Caco-2 (cell line): ENCODE results near the gene AFTPH. TPM values are rescaled to one million over a fixed set of nuclear protein-coding genes. Genes with fewer than 3 reads are reported as not detected.

Source experiments
- BruUV-seq: library from RNA; stranded (reverse); fragments of 400-500 nt; replicated peaks from 2 replicates; lab custom pipeline; 2021; lab: Mats Ljungman, UMichigan
- CTCF ChIA-PET: fragments of 300-600 bp; sonication (Branson Sonifier 250); formaldehyde crosslinking; loops from one replicate; lab custom pipeline; 2022; ENCODE audit warnings: antibody characterized with exemption; lab: Charles Lee
- POLR2A ChIA-PET: fragments of 300-600 bp; sonication (Branson Sonifier 250); formaldehyde crosslinking; loops from one replicate; lab custom pipeline; 2022; ENCODE audit warnings: antibody characterized with exemption; lab: Charles Lee
- DNase-seq, 2 experiments: peaks; one replicate each; pipeline versions ENCODE4 v3.0.0 to v3.0.0-alpha.2; 2020 to 2022
- H3K27me3 ChIP-seq: replicated peaks from 2 replicates; pipeline ENCODE4 v1.6.0; 2011; ENCODE audit warnings: low read length; ENCODE audit not compliant: control insufficient read depth, insufficient read depth
- H3K36me3 ChIP-seq: 2 replicates; pipeline ENCODE4 v1.5.1; 2011; ENCODE audit warnings: low read length; ENCODE audit not compliant: control insufficient read depth, insufficient read depth
- H3K4me1 ChIP-seq: fragments of 250-450 bp; sonication (Bioruptor Pico); 2 replicates; pipeline ENCODE4 v1.5.1; 2020; ENCODE audit warnings: mild to moderate bottlenecking
- H3K4me3 ChIP-seq: 2 replicates; pipeline ENCODE4 v1.5.1; 2011; ENCODE audit warnings: low read depth, mild to moderate bottlenecking, control low read depth, low read length
- H3K9me3 ChIP-seq: fragments of 250-450 bp; sonication (Bioruptor Pico); 2 replicates; pipeline ENCODE4 v1.5.1; 2020; ENCODE audit warnings: mild to moderate bottlenecking, moderate library complexity
- H3K27ac Mint-ChIP-seq: one replicate; pipeline ENCODE4 v1.8.0; 2022; ENCODE audit warnings: mixed read lengths; ENCODE audit not compliant: unreplicated experiment
- H3K27me3 Mint-ChIP-seq: one replicate; pipeline ENCODE4 v1.8.0; 2022; ENCODE audit warnings: mixed read lengths; ENCODE audit not compliant: insufficient read depth, unreplicated experiment
- H3K36me3 Mint-ChIP-seq: one replicate; pipeline ENCODE4 v1.8.0; 2022; ENCODE audit warnings: mild to moderate bottlenecking, mixed read lengths; ENCODE audit not compliant: insufficient read depth, unreplicated experiment
- H3K4me1 Mint-ChIP-seq: one replicate; pipeline ENCODE4 v1.8.0; 2022; ENCODE audit warnings: low read depth, mixed read lengths; ENCODE audit not compliant: unreplicated experiment
- H3K4me3 Mint-ChIP-seq: one replicate; pipeline ENCODE4 v1.8.0; 2022; ENCODE audit warnings: mild to moderate bottlenecking, moderate library complexity, mixed read lengths; ENCODE audit not compliant: unreplicated experiment
- H3K9me3 Mint-ChIP-seq: one replicate; pipeline ENCODE4 v1.8.0; 2022; ENCODE audit warnings: mixed read lengths; ENCODE audit not compliant: unreplicated experiment
- CTCF ChIP-seq, 2 experiments: fragments of 200-600 bp in 1 of 2; IDR thresholded peaks; 1 replicate in 1 of 2; 2 replicates in 1 of 2; pipeline versions ENCODE4 v1.5.1 to v1.8.0; 2011 to 2022; ENCODE audit warnings: antibody characterized with exemption in 1 of 2, control low read depth in 1 of 2, inconsistent platforms in 1 of 2, low read depth in 1 of 2, low read length in 1 of 2, mild to moderate bottlenecking in 1 of 2, moderate library complexity in 1 of 2; ENCODE audit not compliant: insufficient read depth in 1 of 2, severe bottlenecking in 1 of 2, unreplicated experiment in 1 of 2
- intact Hi-C: fragments of 100-400 bp; cut with micrococcal nuclease; formaldehyde crosslinking; loops from one replicate; pipeline ENCODE4 v1.10.0; 2022; ENCODE audit not compliant: unreplicated experiment
- total RNA-seq: library from RNA; stranded (reverse); gene quantifications from 2 replicates; pipeline ENCODE4 v1.2.3, GENCODE V29; 2022

Gene AFTPH
- total RNA-seq, 1 experiment from 2014 or later, result 30.1 TPM

GRCh38 chr2:64498438-64498837 is 25.7 kb upstream of the AFTPH start:
- H3K4me1 ChIP-seq, result no peaks in the 10 kb centered on the region
- no peak overlapping the region for H3K4me3 ChIP-seq
- Mint-ChIP-seq H3K9me3 (no peaks in the 10 kb centered on the region), H3K4me1 (no peaks in the 10 kb centered on the region), H3K4me3 (no peak overlapping the region), H3K36me3 (no peaks in the 10 kb centered on the region), H3K27me3 (peaks cover 7% of the 10 kb centered on the region), H3K27ac (no peak overlapping the region)
- no peaks in the 10 kb centered on the region for H3K9me3 ChIP-seq
- ChIA-PET POLR2A (no interaction called here), CTCF (no interaction called here)
- no peak for DNase-seq
- BruUV-seq, result no TSS peak
- no peaks in the 10 kb centered on the region for H3K36me3 ChIP-seq
- intact Hi-C loops, result no loop called here
- TF ChIP-seq CTCF (IDR thresholded peaks at IDR 0.05; ENCODE audit: insufficient read depth in 1 of 2, low read depth in 1 of 2, low read length in 1 of 2, severe bottlenecking in 1 of 2, unreplicated experiment in 1 of 2), result no peak
- no peaks in the 10 kb centered on the region; the same call in 1 of the 2 replicates for H3K27me3 ChIP-seq

GRCh38 chr2:64500549-64500948 is 23.6 kb upstream of the AFTPH start:
- no peaks in the 10 kb centered on the region for H3K4me1 Mint-ChIP-seq
- Histone ChIP-seq H3K27me3 (no peaks in the 10 kb centered on the region; the same call in none of the 2 replicates), H3K4me1 (no peaks in the 10 kb centered on the region), H3K9me3 (no peaks in the 10 kb centered on the region), H3K4me3 (no peak overlapping the region), H3K36me3 (no peaks in the 10 kb centered on the region)
- no peak for DNase-seq
- H3K27ac Mint-ChIP-seq, result no peak overlapping the region
- no peaks in the 10 kb centered on the region for H3K36me3 Mint-ChIP-seq
- ChIA-PET POLR2A (no interaction called here), CTCF (no interaction called here)
- no peak for TF ChIP-seq CTCF (IDR thresholded peaks at IDR 0.05; ENCODE audit: insufficient read depth in 1 of 2, low read depth in 1 of 2, low read length in 1 of 2, severe bottlenecking in 1 of 2, unreplicated experiment in 1 of 2)
- intact Hi-C loops, result no loop called here
- H3K9me3 Mint-ChIP-seq, result no peaks in the 10 kb centered on the region
- peaks cover 7% of the 10 kb centered on the region for H3K27me3 Mint-ChIP-seq
- no peak overlapping the region for H3K4me3 Mint-ChIP-seq
- no TSS peak for BruUV-seq

- TF ChIP-seq CTCF (IDR thresholded peaks at IDR 0.05; ENCODE audit: insufficient read depth in 1 of 2, low read depth in 1 of 2, low read length in 1 of 2, severe bottlenecking in 1 of 2, unreplicated experiment in 1 of 2), result no peak
- Histone ChIP-seq H3K36me3 (no peaks in the 10 kb centered on the region), H3K4me3 (no peak overlapping the region), H3K4me1 (no peaks in the 10 kb centered on the region), H3K9me3 (no peaks in the 10 kb centered on the region), H3K27me3 (no peaks in the 10 kb centered on the region; the same call in none of the 2 replicates)
- peaks cover 7% of the 10 kb centered on the region for H3K27me3 Mint-ChIP-seq
- H3K4me1 Mint-ChIP-seq, result no peaks in the 10 kb centered on the region
- H3K36me3 Mint-ChIP-seq, result no peaks in the 10 kb centered on the region
- no peak overlapping the region for H3K27ac Mint-ChIP-seq
- no peak overlapping the region for H3K4me3 Mint-ChIP-seq
- intact Hi-C loops, result no loop called here
- no peak for DNase-seq
- no TSS peak for BruUV-seq
- CTCF ChIA-PET, result interaction anchor here (1.8 kb wide), 1 partner anchor 14 kb away, joined by 4 read pairs; no protein-coding TSS in a partner anchor
- no peaks in the 10 kb centered on the region for H3K9me3 Mint-ChIP-seq
- POLR2A ChIA-PET, result no interaction called here
Observed at GRCh38 chr2:64501946-64502345, 22.2 kb upstream of the AFTPH start.
